GM19193 (cell line): Measurements from ENCODE around the gene CERS2.

Experiments
- POLR2A ChIP-seq: IDR thresholded peaks from 4 replicates; pipeline ENCODE4 v1.6.1; 2011; ENCODE audit not compliant: insufficient read depth, insufficient read length; ENCODE audit errors: extremely low read depth

The CERS2 gene

GRCh38 chr1:150981177-150981804, 6.7 kb upstream of the CERS2 start:
- no peak for TF ChIP-seq POLR2A

- no peak for TF ChIP-seq POLR2A
Observed at GRCh38 chr1:150979092-150980056, 4.7 kb upstream of the CERS2 start.

GRCh38 chr1:150976879-150977694, 2.5 kb upstream of the CERS2 start:
- no peak for TF ChIP-seq POLR2A

GRCh38 chr1:150976401-150976821, 1.8 kb upstream of the CERS2 start:
- no peak for TF ChIP-seq POLR2A

- no peak for TF ChIP-seq POLR2A
Observed at GRCh38 chr1:150973836-150974579, 627 bp downstream of the CERS2 start.

- no peak for TF ChIP-seq POLR2A
Observed at GRCh38 chr1:150973258-150973835, 1.3 kb downstream of the CERS2 start.

- no peak for TF ChIP-seq POLR2A
Observed at GRCh38 chr1:150972417-150972940, 2.2 kb downstream of the CERS2 start.

GRCh38 chr1:150971583-150972416, 2.8 kb downstream of the CERS2 start:
- TF ChIP-seq POLR2A: no peak

GRCh38 chr1:150970808-150971582, 3.6 kb downstream of the CERS2 start:
- TF ChIP-seq POLR2A: no peak

- TF ChIP-seq POLR2A: no peak
Observed at GRCh38 chr1:150969626-150970025, 5.0 kb downstream of the CERS2 start.

GRCh38 chr1:150968491-150968890, 6.1 kb downstream of the CERS2 start:
- TF ChIP-seq POLR2A: no peak

- no peak for TF ChIP-seq POLR2A
Observed at GRCh38 chr1:150967936-150968335, 6.7 kb downstream of the CERS2 start.

GRCh38 chr1:150966011-150966410, 8.6 kb downstream of the CERS2 start:
- TF ChIP-seq POLR2A: no peak

- TF ChIP-seq POLR2A: no peak
Observed at GRCh38 chr1:150965605-150966004, 9.0 kb downstream of the CERS2 start.
